Measurements from ENCODE around the gene CH25H.
A peak's percentile ranks its signal among the peaks of the same experiment; 100 is the strongest.

CH25H gene

GRCh38 chr10:89240519-89240918 lies 33.4 kb upstream of the CH25H start:
- TF ChIP-seq, protein P1, sequence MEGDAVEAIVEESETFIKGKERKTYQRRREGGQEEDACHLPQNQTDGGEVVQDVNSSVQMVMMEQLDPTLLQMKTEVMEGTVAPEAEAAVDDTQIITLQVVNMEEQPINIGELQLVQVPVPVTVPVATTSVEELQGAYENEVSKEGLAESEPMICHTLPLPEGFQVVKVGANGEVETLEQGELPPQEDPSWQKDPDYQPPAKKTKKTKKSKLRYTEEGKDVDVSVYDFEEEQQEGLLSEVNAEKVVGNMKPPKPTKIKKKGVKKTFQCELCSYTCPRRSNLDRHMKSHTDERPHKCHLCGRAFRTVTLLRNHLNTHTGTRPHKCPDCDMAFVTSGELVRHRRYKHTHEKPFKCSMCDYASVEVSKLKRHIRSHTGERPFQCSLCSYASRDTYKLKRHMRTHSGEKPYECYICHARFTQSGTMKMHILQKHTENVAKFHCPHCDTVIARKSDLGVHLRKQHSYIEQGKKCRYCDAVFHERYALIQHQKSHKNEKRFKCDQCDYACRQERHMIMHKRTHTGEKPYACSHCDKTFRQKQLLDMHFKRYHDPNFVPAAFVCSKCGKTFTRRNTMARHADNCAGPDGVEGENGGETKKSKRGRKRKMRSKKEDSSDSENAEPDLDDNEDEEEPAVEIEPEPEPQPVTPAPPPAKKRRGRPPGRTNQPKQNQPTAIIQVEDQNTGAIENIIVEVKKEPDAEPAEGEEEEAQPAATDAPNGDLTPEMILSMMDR (conservative IDR thresholded peaks at IDR 0.05; ENCODE audit: control insufficient read depth, insufficient read depth, low read depth, low read length) = no peak
- DNase-seq (ENCODE audit: low read depth) = no peak
- H3K4me3 ChIP-seq (ENCODE audit: control insufficient read depth, low read depth, low read length) = no peak overlapping the region

- H3K4me3 ChIP-seq (ENCODE audit: control insufficient read depth, low read depth, low read length) = no peak overlapping the region
- no peak for DNase-seq (ENCODE audit: low read depth)
- TF ChIP-seq, protein P1 (conservative IDR thresholded peaks at IDR 0.05; ENCODE audit: control insufficient read depth, insufficient read depth, low read depth, low read length) = no peak
Observed at GRCh38 chr10:89238956-89239644, 32.0 kb upstream of the CH25H start.

GRCh38 chr10:89237849-89238248 lies 30.7 kb upstream of the CH25H start:
- DNase-seq (ENCODE audit: low read depth) = no peak
- TF ChIP-seq, protein P1 (conservative IDR thresholded peaks at IDR 0.05; ENCODE audit: control insufficient read depth, insufficient read depth, low read depth, low read length) = no peak
- no peak overlapping the region for H3K4me3 ChIP-seq (ENCODE audit: control insufficient read depth, low read depth, low read length)

- TF ChIP-seq, protein P1 (conservative IDR thresholded peaks at IDR 0.05; ENCODE audit: control insufficient read depth, insufficient read depth, low read depth, low read length) = no peak
- peak; percentile 62 for DNase-seq (ENCODE audit: low read depth)
Observed at GRCh38 chr10:89236226-89236797, 29.2 kb upstream of the CH25H start.

DNA sequence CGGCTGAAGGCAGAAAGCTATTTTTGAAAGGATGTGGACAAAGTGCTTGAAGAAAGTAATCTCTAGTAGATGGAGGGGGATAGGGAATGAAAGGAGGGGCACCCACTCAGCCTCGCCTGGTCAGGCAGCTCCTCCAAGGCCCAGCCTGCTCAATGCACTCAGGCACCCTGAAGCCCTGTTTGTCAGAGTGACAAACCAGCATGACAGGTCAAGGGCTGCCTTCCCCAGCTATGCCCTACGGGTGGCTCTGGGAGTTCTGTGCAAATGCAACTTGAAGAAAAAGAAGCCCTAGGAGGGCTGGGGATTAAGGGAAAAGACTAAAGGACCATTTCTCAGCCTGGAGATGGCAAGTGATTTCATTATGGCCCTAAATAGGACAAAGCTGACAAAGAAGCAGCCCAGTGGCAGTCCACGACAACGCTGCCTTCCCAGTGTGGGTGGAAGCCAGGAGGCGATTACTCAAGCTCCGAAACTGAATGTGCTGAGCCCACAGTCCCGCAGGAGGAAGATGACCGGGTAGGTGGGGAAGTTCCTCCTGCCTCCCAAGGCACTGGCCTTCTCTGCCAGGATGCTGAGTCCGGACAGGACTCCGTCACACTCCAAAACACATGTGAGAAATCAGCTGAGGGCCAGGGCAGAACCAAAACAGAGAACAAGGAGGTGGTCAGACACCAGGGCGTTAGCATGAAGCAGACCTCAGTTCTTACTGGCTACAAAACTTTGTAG lies 28.1 kb upstream of the CH25H start:
- TF ChIP-seq, protein P1 (conservative IDR thresholded peaks at IDR 0.05; ENCODE audit: control insufficient read depth, insufficient read depth, low read depth, low read length) = no peak
- peak; percentile 73 for DNase-seq (ENCODE audit: low read depth)
- no peak overlapping the region for H3K4me3 ChIP-seq (ENCODE audit: control insufficient read depth, low read depth, low read length)

More at GRCh38 chr10:89236226-89236797, 29.2 kb upstream of the CH25H start:
- H3K4me3 ChIP-seq (ENCODE audit: control insufficient read depth, low read depth, low read length) = no peak overlapping the region

DNA sequence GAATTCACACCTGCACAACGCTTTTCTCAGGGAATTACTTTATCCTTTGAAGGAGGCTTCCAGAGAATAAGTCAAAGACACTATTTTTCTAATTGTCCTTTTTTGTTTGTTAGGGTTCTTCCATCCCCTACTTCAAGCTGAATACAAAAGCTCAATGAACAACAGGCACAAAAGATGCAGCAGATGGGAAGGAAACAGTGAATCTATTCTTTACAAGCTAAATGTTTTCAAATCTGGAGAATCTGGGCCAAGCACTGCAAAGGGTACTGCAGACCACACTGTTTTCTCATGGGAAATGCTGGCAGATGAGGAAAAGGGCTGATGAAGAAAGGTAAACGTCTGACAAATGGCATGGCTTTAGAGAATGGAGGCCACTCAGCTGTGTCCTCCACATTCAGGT lies 25.9 kb upstream of the CH25H start:
- DNase-seq (ENCODE audit: low read depth) = no peak
- no peak overlapping the region for H3K4me3 ChIP-seq (ENCODE audit: control insufficient read depth, low read depth, low read length)
- TF ChIP-seq, protein P1 (conservative IDR thresholded peaks at IDR 0.05; ENCODE audit: control insufficient read depth, insufficient read depth, low read depth, low read length) = no peak
